GM23248 (cell line): Measurements from ENCODE around the gene LSP1.

ENCODE experiments used
- EZH2 ChIP-seq: fragments of 200-600 bp; sonication (generic); IDR thresholded peaks from 2 replicates; pipeline ENCODE4 v1.6.1; 2018; ENCODE audit warnings: antibody characterized with exemption, mild to moderate bottlenecking; ENCODE audit not compliant: insufficient read depth, poor library complexity, severe bottlenecking
- EZH2phosphoT487 ChIP-seq: fragments of 200-600 bp; sonication (generic); IDR thresholded peaks from 2 replicates; pipeline ENCODE4 v1.6.1; 2018; ENCODE audit warnings: antibody characterized with exemption, moderate library complexity, mild to moderate bottlenecking, low read depth; ENCODE audit not compliant: insufficient read depth

- TF ChIP-seq EZH2phosphoT487 = no peak
- no peak for TF ChIP-seq EZH2
These were observed 56.6 kb downstream of the LSP1 start for GRCh38 chr11:1909524-1909923.
